A204.1 (cell line): Measurements from ENCODE around the gene CDK14.
"Not testable (repeated sequence)": the region's sequence is repeated elsewhere in the genome, so short reads cannot be mapped to it uniquely, and the experiment has no call there.

Source experiments
- FAIRE-seq: peaks from 2 replicates; lab custom pipeline; 2012; peaks lifted over from hg19 to GRCh38; lab: Jason Lieb, UNC

Gene CDK14

DNA sequence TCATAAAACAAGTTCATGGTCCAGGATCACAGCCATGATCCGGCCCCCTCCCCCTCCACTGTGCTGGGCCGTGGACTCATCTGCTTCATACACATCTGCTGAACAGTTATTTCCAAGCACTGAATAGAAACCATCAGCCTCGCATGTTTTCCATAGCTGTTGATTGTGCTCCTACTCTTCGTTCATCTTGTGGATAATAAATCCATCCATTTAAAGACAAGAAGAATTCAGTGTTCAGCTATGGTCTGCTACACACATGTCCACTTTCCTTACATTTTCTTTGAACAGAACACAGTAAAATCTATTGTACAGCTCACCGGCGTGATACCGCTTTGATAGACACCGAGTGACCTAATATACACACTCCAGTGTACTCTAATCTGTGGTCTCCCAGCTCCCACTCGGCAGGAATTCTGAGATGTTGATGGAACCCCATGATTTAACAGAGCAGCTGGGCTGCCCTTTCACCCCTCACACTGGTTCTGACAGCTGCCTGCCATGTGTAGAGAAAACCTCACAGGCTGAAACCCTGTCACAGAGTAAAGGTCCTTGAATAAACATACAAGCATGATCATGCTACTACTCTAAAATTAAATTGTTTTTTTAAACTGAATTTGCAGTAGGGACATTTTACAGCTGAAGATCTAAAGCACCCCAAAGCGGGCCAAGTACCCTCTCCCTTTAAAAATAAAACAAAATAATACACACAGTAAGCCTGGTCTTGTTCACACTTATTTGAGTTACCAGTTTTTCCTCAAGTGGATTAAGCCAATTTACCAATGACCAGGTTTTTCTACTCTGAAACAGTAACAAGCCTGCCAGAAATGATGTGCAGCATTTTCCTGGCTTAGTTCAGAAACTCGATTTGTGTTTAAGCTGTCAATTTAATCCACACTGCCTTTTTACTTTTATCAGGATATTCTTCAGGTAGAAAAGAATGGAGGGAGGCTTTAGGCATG lies 573.0 kb downstream of the CDK14 start:
- no peak for FAIRE-seq

- FAIRE-seq, result no peak
Observed at GRCh38 chr7:91169830-91170191, 573.7 kb downstream of the CDK14 start.

- not testable (repeated sequence) for FAIRE-seq
Observed at GRCh38 chr7:91173265-91173664, 577.1 kb downstream of the CDK14 start.

DNA sequence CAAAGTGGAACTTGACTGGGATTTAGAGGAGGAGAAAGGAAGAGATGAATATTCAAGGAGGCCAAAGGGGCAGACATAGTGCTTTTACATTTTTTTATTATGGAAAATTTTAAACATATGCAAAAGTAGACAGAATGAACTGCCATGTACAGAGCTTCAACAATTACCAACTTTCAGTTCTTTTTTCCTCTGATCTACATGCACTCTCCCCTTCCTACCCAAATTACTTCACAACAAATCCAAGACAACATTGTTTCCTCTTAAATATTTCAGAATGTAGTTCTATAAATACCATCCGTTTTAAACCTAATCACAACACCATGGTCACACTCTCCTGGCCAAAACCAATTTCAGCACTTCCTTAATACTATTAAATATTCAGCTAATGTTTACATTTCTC lies 584.6 kb downstream of the CDK14 start:
- FAIRE-seq, result no peak

GRCh38 chr7:91181949-91182348 lies 585.8 kb downstream of the CDK14 start:
- no peak for FAIRE-seq

DNA sequence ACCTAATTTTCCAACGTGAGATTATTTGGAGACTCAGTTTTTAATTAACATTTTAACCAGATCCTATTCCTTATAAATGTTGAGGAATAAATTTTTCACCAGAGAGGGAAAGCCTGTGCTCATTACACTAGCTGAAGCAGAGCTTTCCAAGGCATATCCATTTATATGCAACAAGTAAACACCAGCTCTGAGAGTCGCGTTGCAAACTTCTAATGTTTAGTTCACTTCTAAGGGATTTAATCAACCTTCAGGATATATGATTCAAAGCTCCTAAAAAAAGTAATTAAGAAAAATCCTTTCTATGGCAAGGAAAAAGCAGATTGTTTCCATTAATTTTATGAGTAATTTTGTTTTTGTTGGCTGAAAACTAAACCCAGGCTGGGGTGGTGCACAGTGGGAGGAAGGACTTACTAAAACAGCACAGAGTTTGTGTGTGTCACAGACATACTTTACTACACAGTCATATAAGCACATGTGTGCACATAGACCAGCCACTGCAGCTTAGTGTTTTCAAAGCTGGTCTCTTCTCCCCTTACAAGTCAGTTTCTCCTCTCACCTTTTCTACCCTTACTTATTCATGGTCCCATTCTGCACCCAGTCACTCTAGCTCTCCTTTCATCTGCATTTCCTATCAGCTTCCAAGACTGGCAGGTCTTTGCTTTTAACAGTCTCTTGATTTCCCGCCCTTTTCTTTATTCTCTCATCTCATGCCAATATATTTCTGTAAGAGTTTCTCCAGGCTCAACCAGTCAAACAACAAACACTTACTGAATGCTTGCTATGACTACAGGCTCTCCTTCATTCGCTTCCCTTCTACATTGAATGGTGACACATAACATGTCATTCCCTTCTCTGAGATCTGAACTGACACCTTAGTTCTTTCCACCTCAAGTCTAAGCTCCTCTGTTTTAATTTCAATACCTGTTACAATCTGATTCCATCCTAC lies 587.0 kb downstream of the CDK14 start:
- no peak for FAIRE-seq

- FAIRE-seq, result no peak
Observed at GRCh38 chr7:91185771-91186170, 589.6 kb downstream of the CDK14 start.

DNA sequence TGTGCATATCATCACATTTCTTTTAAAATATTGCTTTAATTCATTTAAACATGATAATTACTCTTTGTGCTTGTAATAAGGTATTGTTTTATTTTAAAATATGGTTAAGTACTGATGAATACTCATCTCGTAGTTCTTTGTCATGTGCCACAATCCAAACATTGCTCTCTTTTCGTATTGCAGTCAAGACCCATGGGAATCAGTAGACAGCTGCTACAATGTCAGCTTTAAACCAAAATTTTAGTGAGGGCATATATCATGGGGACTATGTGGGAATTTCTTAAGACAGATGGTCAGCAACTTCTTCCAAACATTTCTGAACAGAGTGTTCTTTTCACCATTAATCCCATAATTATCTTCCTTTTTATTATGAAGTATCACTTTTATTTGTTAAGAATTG lies 590.9 kb downstream of the CDK14 start:
- FAIRE-seq, result no peak

- no peak for FAIRE-seq
Observed at GRCh38 chr7:91191771-91192170, 595.6 kb downstream of the CDK14 start.

DNA sequence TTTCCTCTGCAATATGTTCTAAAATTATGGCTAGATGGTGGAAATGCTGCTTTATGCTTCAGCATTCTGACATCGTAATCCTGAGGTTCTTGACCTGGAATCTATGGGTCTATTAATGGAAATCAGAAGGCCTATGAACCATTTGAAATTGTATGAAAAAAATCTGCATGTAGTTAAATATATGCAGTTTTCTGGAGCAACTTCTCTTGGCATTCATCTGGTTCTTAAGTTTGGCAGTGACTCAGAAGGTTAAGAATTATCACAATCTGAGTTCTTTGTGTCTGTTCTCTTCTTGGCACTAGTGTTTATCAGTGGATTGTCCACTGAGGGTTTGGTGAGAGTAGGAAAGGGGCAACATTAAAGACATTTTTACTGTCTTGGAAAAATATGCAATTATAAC lies 597.0 kb downstream of the CDK14 start:
- no peak for FAIRE-seq

- FAIRE-seq, result no peak
Observed at GRCh38 chr7:91194841-91195240, 598.7 kb downstream of the CDK14 start.

DNA sequence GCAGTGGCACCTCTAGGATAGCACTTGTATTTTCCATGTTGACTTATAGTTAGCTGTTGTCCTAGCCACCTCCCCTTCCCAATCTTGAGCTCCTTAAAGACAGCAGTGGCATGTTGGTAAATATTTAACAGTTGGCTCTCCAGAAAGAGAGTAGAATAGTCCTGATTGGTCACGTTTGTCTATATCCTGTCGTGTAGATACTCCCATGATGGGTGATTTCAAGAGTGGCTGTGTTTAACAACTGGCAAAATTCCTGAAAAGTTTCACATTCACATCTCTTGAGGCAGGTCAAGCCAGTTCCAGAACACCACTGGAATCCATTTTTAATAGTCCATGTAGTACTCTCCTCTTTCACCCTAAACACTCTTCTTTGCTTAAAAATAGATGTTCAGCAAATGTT lies 599.9 kb downstream of the CDK14 start:
- no peak for FAIRE-seq

GRCh38 chr7:91198371-91198770 lies 602.2 kb downstream of the CDK14 start:
- FAIRE-seq, result no peak

- no peak for FAIRE-seq
Observed at GRCh38 chr7:91199601-91200000, 603.5 kb downstream of the CDK14 start.

DNA sequence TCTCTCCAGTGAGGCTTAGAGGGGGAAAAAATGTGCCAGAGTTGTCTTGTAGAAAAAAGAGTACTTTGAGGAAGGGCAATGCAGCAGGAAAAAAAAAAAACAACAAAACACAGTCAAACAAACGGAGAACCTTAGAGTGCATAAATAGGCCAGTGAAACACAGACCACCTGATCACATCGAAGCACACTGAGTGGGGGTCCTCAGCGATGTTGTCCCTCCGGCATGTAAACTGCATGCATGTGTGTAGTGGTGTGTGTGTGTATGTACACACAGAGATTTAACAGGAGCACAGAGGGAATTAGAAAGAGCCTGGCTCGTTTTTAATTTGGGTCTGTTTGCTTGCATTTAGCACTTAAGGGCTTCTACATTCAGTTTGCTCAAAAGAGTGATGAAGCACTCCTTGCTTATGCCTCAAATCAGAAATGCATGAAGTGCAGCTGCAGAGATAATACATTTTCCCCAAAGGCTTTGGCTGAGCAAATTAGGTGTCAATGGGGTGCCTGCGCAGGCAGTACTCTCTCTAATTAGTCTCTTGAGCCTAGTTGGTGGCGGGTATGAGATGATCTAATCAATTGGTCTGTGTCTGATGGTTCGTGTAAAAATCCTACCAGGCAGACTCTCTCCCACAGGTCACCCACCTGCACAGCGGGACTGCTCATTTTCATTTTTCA lies 605.5 kb downstream of the CDK14 start:
- no peak for FAIRE-seq

DNA sequence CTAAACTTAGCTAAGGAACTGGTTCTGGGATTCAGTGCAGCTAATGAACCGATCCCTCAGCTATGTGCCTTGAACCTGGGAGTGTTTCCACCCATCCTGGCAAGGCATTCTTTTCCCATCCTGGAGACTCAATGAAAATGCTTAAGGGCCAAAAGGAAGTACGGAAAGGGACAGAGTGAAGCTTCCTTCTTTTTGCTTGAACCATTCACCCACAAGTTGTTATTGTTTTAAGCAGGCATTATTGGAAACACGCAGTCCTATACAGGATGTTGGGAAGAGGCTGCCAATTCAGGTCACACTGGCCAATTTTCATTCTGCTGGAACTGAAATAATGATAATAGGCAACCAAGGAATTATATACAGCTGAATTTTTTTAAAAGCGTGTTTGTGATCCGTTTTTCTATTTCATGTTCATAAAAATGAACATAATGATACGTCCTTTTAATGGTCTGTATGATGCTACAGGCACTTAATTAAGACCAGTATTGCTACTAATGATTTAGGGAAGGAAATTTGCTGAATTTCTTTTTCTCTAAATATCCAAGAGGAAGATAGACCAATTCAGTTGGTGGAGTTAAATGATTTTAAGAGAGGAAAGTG lies 610.3 kb downstream of the CDK14 start:
- no peak for FAIRE-seq

DNA sequence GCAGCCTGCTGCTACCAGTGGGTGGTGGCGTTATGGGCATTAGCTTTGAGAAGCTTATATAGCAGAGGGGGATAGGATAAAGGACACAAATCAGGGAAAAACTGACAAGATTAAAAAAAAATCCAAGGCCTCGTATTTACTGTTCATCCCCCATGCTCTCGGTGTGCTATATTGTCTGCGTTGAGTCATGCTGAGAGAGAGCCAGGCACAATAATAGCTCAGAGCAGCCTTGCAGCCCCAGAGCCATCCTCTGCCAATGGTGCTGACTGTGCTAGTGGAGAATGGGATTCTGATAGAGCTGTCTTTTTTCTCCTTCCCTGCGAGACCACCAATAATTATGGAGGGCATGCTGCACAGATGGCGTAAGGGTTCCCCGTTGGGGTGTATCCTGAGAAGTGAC lies 616.5 kb downstream of the CDK14 start:
- FAIRE-seq, result no peak

- FAIRE-seq, result no peak
Observed at GRCh38 chr7:91226411-91226810, 630.3 kb downstream of the CDK14 start.

GRCh38 chr7:91228327-91228726 lies 632.2 kb downstream of the CDK14 start:
- FAIRE-seq, result no peak

GRCh38 chr7:91228927-91229558 lies 632.9 kb downstream of the CDK14 start:
- no peak for FAIRE-seq

DNA sequence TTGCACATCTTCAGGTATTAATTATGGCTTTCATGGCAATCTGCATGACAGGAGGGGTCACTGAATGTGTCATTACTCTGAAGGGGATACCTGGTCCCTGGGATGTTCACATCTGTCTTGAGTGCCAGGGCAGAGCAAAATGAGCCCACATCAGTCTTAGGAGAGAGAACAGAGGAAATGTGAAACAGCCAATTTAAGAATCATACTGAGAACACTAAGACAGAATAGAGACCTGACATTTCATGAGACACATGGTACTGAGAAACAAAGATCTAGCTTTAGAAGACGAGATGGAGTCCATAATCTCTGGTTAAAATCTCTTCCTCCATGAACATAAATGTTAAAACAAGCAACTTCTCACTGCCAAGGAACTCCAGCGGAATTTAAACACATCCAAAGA lies 634.0 kb downstream of the CDK14 start:
- no peak for FAIRE-seq

GRCh38 chr7:91230503-91230902 lies 634.4 kb downstream of the CDK14 start:
- FAIRE-seq, result no peak
